BJ (cell line): ENCODE measurements around the gene DTX3L. TPM values are rescaled to one million over a fixed set of nuclear protein-coding genes. Genes with fewer than 3 reads are reported as not detected.

Experiments
- CTCF ChIA-PET: fragments of 350-600 bp; formaldehyde crosslinking; extraction: SDS; loops from one replicate; lab custom pipeline; 2021; ENCODE audit warnings: antibody characterized with exemption, inconsistent platforms; lab: Yijun Ruan, JAX
- POLR2A ChIA-PET: fragments of 300-600 bp; sonication (Branson Sonifier 250); formaldehyde crosslinking; extraction: SDS; loops from one replicate; lab custom pipeline; 2021; ENCODE audit warnings: antibody characterized with exemption; lab: Charles Lee
- DNase-seq: peaks from one replicate; pipeline ENCODE4 v3.0.0-alpha.2; 2011; ENCODE audit warnings: low read depth
- H3K27me3 ChIP-seq: 2 replicates; pipeline ENCODE4 v1.6.0; 2011; ENCODE audit warnings: low read length; ENCODE audit not compliant: control insufficient read depth, insufficient read depth
- H3K36me3 ChIP-seq: 2 replicates; pipeline ENCODE4 v1.5.1; 2011; ENCODE audit warnings: low read length; ENCODE audit not compliant: control insufficient read depth, insufficient read depth
- H3K4me3 ChIP-seq: 2 replicates; pipeline ENCODE4 v1.5.1; 2011; ENCODE audit warnings: low read depth, mild to moderate bottlenecking, control low read depth, low read length
- polyA plus RNA-seq: library from polyadenylated mRNA; depleted of rRNA; stranded (reverse); fragments of >200 nt; gene quantifications from 2 replicates; pipeline ENCODE4 v1.2.3, GENCODE V29; 2011
- TF ChIP-seq, protein P1 (sequence below): IDR thresholded peaks from 2 replicates; pipeline ENCODE4 v1.5.1; 2011; ENCODE audit warnings: low read depth, mild to moderate bottlenecking, control low read depth, inconsistent platforms, low read length, moderate library complexity; ENCODE audit not compliant: insufficient read depth

The DTX3L gene
- polyA plus RNA-seq, 1 experiment, result 3.5 TPM

GRCh38 chr3:122535964-122536631 is 28.0 kb upstream of the DTX3L start:
- TF ChIP-seq, protein P1, sequence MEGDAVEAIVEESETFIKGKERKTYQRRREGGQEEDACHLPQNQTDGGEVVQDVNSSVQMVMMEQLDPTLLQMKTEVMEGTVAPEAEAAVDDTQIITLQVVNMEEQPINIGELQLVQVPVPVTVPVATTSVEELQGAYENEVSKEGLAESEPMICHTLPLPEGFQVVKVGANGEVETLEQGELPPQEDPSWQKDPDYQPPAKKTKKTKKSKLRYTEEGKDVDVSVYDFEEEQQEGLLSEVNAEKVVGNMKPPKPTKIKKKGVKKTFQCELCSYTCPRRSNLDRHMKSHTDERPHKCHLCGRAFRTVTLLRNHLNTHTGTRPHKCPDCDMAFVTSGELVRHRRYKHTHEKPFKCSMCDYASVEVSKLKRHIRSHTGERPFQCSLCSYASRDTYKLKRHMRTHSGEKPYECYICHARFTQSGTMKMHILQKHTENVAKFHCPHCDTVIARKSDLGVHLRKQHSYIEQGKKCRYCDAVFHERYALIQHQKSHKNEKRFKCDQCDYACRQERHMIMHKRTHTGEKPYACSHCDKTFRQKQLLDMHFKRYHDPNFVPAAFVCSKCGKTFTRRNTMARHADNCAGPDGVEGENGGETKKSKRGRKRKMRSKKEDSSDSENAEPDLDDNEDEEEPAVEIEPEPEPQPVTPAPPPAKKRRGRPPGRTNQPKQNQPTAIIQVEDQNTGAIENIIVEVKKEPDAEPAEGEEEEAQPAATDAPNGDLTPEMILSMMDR, result no peak
- ChIA-PET POLR2A (interaction anchor here (0.7 kb wide), 1 partner anchor 15 kb away, joined by 4 read pairs; no protein-coding TSS in a partner anchor), CTCF (no interaction called here)
- Histone ChIP-seq H3K36me3 (peaks cover 7% of the 10 kb centered on the region), H3K27me3 (no peaks in the 10 kb centered on the region), H3K4me3 (no peak overlapping the region)
- no peak for DNase-seq

GRCh38 chr3:122536632-122537001 is 27.5 kb upstream of the DTX3L start:
- TF ChIP-seq, protein P1, result no peak

GRCh38 chr3:122538956-122539490 is 25.1 kb upstream of the DTX3L start:
- POLR2A ChIA-PET, result no interaction called here
- Histone ChIP-seq H3K4me3 (no peak overlapping the region), H3K36me3 (peaks cover 3% of the 10 kb centered on the region; the same call in 1 of the 2 replicates), H3K27me3 (no peaks in the 10 kb centered on the region)
- TF ChIP-seq, protein P1, result no peak
- no peak for DNase-seq
- CTCF ChIA-PET, result no interaction called here

More at GRCh38 chr3:122536632-122537001, 27.5 kb upstream of the DTX3L start:
- peaks cover 7% of the 10 kb centered on the region for H3K36me3 ChIP-seq
- no peak overlapping the region for H3K4me3 ChIP-seq
- H3K27me3 ChIP-seq, result no peaks in the 10 kb centered on the region
- ChIA-PET CTCF (no interaction called here), POLR2A (interaction anchor here (0.7 kb wide), 1 partner anchor 16 kb away, joined by 4 read pairs; no protein-coding TSS in a partner anchor)
- no peak for DNase-seq

DNA sequence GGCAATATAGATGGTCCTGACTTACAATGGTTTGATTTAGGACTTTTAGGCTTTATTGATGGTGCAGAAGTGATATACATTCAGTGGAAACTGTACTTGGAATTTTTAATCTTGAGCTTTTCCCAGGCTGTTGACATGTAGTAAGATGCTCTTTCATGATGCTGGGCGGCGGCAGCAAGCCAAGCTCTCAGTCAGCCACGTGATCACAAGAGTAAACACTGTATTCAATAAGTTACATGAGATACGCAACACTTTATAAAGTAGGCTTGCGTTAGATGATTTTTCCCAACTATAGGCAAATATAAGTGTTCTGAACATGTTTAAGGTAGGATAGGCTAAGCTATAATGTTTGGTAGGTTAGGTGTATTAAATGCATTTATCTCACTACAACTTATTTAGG is 18.0 kb upstream of the DTX3L start:
- ChIA-PET CTCF (no interaction called here), POLR2A (no interaction called here)
- Histone ChIP-seq H3K4me3 (no peak overlapping the region), H3K27me3 (no peaks in the 10 kb centered on the region), H3K36me3 (peaks cover 5% of the 10 kb centered on the region; the same call in 1 of the 2 replicates)
- TF ChIP-seq, protein P1, result no peak
- DNase-seq, result no peak

- DNase-seq, result no peak
- ChIA-PET CTCF (interaction anchor here (0.6 to 1.7 kb wide), 3 partner anchors 8 to 131 kb away, joined by 3 to 6 read pairs (median 4); no protein-coding TSS in a partner anchor), POLR2A (no interaction called here)
- TF ChIP-seq, protein P1, result no peak
- Histone ChIP-seq H3K27me3 (no peaks in the 10 kb centered on the region), H3K36me3 (peaks cover 5% of the 10 kb centered on the region; the same call in 1 of the 2 replicates), H3K4me3 (no peak overlapping the region)
These were observed 16.1 kb upstream of the DTX3L start for GRCh38 chr3:122548076-122548475.
